ENCODE data around the gene PTPRK.
"Not testable (repeated sequence)": the region's sequence is repeated elsewhere in the genome, so short reads cannot be mapped to it uniquely, and the experiment has no call there.

Gene PTPRK

DNA sequence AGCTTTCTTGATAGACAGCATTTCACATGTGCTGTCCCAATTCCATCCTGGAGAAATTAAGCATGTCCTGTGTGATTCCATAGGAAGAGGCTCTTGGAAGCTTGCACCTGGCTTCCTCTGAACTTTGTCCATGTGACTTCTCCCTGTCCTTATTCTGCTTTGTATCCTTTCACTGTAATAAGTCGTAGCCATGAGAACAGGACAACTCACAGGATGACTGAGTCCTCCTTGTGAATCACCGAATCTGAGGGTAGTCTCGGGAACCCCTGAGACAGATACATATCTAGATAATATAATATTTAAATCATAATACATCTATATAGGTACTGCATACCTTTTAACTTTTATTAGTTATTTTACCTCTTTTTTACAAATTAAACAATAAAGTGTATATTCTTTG lies 462.9 kb downstream of the PTPRK start:
- no peak for DNase-seq

- no peak for DNase-seq
Observed at GRCh38 chr6:128053109-128053508, 467.3 kb downstream of the PTPRK start.

- DNase-seq, result no peak
Observed at GRCh38 chr6:128047989-128048388, 472.4 kb downstream of the PTPRK start.

DNA sequence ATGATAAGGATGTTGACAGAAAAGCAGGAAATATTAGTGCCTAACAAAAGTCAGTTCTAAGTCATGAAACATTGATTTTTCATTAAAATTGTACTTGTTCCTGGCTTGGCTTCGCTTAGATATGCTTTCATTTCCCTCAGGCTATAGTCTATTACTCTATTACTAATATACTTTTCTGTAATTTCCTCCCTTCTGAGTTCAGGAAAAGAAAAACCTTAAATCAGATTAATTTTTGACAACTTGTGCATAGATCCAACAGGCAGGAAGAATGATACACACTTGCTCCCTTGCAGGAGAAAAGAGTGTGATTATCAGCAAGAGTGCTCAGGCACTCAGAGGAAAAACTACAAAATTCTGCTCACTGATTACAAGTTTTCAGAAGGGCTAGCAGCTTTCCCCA lies 474.4 kb downstream of the PTPRK start:
- no peak for DNase-seq

DNA sequence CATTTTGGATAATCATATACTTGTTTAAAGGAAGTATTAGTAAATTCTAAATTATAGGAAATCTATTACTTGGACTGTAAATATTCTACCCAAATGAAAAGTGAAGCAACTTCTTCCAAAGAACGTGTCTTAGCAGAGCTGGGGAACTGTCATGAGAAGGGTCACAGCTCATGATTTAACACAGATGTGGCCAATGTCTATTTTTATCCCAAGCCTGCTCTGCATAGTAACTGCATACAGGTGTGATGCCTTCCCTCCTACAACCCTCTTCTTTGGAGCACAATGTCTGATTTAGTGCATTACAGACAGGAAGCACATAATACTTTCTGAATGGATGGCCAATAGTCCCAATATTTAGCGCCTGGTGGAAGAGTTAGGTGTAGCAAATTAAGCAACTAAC lies 480.9 kb downstream of the PTPRK start:
- no peak for DNase-seq

- DNase-seq, result no peak
Observed at GRCh38 chr6:128036808-128037570, 483.4 kb downstream of the PTPRK start.

- DNase-seq, result no peak
Observed at GRCh38 chr6:128033156-128033555, 487.2 kb downstream of the PTPRK start.

DNA sequence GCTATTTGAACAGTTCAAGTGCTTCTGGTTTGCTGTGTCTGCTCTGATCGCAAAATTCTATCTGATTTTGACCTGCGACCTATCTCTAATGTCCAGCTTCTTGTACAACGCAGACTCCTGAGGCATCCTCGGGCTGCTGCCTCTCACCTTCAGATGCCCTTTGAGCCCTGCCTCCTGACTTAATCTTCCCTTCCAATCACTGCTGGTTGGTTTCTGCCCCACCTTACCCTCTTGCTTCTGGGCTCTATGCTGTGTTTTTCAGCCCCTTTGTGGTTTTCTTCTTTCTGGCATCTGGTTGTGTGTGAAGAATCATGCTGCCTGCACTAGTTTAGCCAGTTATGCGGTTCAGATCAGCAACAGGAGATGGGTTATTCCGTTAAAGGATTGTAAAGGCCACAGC lies 488.4 kb downstream of the PTPRK start:
- DNase-seq, result no peak

DNA sequence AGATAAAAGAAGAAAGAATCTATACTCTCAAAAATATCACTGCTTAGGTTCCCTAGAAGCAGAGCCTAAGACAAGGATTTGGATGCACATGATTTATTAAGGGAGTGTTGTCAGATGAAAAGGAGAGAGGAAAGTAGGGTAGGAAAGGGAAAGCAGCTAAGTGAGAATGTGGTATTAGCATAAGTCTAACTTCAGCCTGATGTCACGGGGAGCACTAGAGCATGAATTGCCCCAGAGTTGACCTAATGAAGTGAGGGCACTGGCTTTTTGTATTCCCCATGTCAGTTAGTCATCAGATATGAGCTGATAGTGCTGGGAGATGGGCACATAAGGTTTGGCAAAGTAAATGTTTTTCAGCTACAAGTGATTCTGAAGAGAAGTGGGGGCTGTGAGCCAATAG lies 490.6 kb downstream of the PTPRK start:
- no peak for DNase-seq

- no peak for DNase-seq
Observed at GRCh38 chr6:128028183-128028582, 492.2 kb downstream of the PTPRK start.

- DNase-seq, result no peak
Observed at GRCh38 chr6:128025478-128025877, 494.9 kb downstream of the PTPRK start.

- DNase-seq, result no peak
Observed at GRCh38 chr6:128024969-128025368, 495.4 kb downstream of the PTPRK start.

DNA sequence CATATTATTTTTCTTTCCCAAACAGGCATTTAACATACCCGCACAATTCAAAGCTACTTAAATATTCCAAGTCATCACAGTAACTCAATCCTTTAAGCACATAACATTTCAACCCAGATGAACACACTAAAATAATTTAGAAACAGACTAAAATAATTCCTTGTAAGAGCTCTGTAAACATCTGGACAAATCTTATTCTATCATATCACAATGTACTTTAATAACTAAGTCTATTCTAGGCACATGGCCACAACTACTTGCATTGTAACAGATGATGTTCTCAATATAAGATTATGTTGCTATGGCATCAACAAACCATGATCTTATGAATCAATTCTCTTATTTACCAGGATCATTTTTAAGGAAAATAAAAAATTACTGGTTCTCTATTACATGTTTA lies 496.4 kb downstream of the PTPRK start:
- no peak for DNase-seq

GRCh38 chr6:128018821-128019220 lies 501.6 kb downstream of the PTPRK start:
- DNase-seq, result no peak

GRCh38 chr6:128017288-128017687 lies 503.1 kb downstream of the PTPRK start:
- no peak for DNase-seq

GRCh38 chr6:128007658-128008057 lies 512.7 kb downstream of the PTPRK start:
- no peak for DNase-seq

GRCh38 chr6:128005009-128005408 lies 515.4 kb downstream of the PTPRK start:
- DNase-seq, result no peak

DNA sequence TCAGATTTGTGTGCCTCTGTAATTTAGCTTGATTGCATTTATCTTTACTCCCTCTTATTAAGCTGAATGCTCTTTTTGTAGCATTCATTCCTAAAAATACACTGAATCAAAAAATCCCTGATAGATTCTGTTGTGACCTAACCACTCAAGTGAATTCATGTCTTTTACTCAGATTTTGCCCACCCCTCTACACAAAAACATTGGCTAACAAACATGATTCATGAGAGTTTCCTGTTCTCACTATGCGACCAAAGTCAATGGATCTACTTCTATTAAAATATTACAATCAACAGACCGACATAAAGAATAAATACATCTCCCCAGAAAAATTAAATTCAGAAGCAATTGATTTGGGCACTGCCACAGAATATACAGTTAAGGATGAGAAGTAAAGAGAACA lies 520.0 kb downstream of the PTPRK start:
- DNase-seq, result no peak

- DNase-seq, result no peak
Observed at GRCh38 chr6:127998985-127999384, 521.4 kb downstream of the PTPRK start.

DNA sequence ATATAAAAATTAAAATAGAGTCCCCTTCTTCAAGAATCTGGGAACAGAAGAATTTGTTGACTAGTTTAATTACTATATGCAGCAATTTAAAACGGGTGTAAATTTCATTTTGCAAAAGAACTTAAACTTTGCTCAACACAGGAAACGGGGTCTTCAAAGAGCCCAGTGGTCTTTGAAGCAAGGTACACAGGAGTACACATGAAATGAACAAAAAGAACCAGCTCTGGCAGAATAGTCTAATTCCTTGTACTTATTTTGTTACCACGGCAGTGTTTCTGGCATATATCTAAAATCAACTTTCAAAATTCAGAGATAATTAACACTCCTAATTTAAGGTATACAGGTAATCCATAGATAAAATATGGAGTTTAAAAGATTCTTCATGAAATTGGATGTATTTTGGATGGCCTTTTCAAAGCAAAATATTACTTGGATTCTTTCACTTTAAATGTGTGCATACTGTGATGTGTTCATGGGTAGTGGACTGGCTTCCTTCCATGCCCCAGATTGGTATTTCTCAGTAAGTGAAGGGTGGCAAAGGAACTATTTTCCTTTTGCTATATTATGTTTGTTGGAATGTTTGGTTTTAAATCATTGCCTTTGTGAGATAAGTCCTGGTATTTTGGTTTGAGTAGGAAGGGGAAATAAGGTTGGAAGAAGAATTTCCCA lies 522.8 kb downstream of the PTPRK start:
- no peak for DNase-seq

GRCh38 chr6:127996925-127997324 lies 523.5 kb downstream of the PTPRK start:
- no peak for DNase-seq

DNA sequence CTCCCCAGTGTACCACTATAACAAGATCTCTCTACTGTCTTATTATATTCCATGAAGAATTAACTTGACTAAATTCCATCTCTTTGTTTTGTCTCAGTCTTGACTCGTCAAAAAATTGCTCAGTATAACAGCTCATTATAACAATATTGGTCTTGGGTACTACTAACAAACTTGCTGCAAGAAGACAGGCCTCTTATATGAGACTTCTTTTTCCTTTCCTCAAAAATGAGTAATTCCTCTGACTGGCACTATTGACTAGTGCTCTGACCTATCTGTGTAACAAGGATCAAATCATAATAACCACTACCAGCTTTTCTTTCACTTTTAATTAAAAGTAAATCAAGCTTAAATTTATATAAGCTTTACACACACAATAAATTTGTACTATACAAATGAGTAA lies 528.3 kb downstream of the PTPRK start:
- DNase-seq, result no peak

DNA sequence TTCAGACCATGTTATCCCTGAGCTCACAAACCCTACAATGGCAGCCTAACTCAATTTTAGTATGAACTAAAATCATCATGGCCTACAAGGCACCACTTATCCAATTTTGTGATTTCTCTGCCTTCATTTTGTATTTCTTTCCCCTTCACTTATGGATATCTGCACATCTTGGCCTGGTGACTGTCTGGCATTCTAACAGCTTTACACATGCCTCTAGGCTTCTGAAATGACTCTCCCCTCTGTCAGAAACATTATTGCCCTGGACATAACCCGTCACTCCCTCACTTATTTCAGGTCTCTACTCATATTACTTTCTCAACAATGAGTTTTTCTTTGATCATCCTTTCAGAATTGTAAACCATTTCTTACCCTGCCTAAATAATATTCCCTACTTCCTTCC lies 530.3 kb downstream of the PTPRK start:
- DNase-seq, result no peak

- no peak for DNase-seq
Observed at GRCh38 chr6:127980996-127981395, 539.4 kb downstream of the PTPRK start.

GRCh38 chr6:127978185-127978584 lies 542.2 kb downstream of the PTPRK start:
- not testable (repeated sequence) for DNase-seq

All from NCI-H1092 treated with DMSO at 0.1 percent for 48 hours (cell line).